HG02981 (cell line): ENCODE data around the gene PPP1R1A.

ENCODE experiments used
- ATAC-seq: cut with Tn5 transposase; IDR thresholded peaks from one replicate; pipeline ENCODE4 v1.9.1; 2021; ENCODE audit warnings: mild to moderate bottlenecking, moderate library complexity; ENCODE audit not compliant: unreplicated experiment

Gene PPP1R1A, protein sequence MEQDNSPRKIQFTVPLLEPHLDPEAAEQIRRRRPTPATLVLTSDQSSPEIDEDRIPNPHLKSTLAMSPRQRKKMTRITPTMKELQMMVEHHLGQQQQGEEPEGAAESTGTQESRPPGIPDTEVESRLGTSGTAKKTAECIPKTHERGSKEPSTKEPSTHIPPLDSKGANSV

DNA sequence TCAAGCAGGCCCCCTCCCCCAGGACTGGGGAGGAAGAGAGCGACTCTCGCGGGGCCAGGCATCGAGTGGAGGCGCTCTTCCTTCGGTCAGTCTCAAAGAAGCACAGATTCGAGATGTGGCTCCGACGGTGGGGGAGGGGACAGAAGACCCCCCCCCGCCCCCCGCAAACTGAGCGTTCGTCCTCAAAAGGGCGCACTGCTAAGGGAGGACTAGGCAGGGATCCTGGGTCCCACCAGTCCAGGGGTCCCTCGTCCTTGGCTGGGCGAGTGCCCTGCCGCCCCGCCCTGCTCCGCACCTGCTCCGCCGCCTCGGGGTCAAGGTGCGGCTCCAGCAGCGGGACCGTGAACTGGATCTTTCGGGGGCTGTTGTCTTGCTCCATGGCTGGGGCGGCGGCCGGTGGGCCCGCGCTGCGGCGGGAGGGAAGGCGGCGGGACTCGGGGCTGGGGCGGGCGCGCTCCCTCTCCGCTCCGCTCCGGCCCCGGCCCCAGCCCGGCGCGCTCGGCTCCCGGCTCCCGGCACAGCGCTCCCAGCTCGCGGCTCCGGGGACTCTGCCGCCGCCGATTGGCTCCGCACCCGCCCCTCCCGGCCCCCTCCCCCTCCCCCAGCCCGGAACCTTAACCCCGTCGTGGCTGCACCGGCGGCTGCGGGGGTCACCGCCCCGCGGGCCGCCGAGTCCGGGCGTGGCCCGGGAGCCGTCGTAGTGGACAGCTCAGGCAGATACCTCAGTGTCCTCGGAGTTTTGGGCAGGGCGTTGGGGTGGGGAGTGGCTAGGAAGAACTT, at the start of gene PPP1R1A:
Gene PPP1R1A (minus strand): TSS at position 550 of the 780 bp plus-strand sequence. CDS start 171 bp downstream, at position 379.
- ATAC-seq, result no peak

DNA sequence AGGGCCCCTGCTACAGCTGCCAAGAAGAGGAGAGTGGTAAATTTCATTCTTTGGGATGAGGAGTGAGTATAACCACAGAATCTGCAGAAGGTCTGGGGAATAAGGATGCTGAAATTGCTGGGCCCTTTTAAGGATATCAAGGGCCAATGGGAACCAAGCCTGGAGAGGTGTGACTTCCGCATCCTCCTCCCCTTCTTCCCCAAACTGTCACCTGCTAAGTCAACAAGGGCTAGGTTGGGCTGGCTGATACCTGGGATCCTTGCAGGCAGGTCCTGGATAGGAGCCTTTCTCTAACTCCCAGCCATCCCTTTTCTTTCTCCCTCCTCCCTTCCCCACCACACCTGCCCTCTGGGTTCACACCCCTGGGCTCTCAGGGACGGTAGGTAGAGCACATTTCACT, 46.3 kb upstream of the PPP1R1A start, which contains the start of gene LACRT:
Gene LACRT (minus strand): TSS at position 101 of the 400 bp plus-strand sequence. CDS start 54 bp downstream, at position 47.
- no peak for ATAC-seq

DNA sequence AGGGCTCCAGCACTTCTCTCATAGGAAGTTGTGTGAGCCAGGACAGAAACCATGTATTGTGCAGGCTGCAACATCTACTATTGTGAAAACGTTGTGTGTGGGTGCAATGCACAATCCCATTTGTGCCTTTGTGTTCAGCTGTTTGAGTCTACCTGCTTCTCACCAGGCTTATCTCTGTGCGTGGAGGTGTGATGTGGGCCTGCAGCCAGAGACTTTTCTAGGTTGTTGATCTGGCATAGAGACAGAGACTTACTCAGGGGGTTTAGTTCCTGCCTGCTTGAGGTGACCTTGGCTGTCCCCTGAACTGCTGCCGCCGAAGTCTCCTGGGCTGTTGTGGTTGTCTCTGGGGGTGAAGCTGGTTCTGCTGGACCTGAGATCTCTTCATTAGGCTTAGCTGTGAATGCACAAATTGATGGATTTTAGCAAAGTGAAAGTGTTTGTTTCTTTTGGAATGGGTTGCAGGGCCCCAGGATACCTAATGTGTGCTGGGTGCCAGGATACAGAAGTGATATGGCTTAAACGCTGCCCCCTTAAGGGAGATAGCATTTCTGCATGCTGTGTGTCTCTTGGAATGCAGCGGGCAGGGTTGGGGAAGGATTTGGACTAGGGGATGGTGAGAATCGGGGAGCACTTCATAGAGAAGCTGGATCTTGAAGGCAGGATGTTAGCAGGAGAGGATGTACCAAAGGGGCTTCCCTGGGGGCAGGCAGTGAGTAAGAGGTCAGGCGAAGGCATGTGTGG, 43.7 kb upstream of the PPP1R1A start:
- no peak for ATAC-seq

DNA sequence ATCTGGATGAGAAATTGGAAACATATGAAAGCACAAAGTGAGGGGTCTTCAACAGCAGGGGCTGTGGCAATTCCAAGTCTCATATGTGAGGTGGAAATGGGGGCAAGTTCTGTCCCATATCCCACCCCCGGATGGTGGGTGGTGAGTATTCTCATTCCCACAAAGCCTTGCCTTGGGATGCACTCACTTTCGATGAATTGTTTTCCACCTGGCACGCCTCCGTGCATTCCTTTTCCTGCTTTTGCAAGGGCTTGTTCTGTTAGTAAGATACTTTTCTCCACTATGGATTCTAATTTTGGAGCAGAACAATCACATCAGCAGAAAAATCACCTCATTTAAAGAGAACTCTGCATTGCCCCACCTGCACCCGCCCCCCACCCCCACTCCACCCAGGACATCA, 43.1 kb upstream of the PPP1R1A start:
- no peak for ATAC-seq

DNA sequence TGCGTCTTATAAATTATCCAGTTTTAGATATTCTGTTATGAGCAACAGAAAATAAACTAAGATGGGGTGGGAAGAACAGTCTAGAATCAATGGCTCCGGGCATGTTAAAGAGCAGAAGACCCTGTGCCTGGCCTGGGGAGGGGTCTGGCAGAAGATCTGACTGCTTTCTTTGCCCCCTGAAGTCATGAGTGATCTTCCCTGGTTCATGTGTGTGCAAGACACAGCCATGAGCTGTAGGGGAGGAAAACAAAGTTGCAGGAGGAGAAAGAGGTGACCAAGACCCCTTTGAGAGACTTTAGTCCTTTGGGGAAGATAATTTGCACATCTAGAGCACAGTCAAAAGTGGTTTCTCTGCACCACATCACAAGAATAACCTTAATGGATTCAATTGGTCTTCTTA, 41.5 kb upstream of the PPP1R1A start:
- ATAC-seq, result no peak

DNA sequence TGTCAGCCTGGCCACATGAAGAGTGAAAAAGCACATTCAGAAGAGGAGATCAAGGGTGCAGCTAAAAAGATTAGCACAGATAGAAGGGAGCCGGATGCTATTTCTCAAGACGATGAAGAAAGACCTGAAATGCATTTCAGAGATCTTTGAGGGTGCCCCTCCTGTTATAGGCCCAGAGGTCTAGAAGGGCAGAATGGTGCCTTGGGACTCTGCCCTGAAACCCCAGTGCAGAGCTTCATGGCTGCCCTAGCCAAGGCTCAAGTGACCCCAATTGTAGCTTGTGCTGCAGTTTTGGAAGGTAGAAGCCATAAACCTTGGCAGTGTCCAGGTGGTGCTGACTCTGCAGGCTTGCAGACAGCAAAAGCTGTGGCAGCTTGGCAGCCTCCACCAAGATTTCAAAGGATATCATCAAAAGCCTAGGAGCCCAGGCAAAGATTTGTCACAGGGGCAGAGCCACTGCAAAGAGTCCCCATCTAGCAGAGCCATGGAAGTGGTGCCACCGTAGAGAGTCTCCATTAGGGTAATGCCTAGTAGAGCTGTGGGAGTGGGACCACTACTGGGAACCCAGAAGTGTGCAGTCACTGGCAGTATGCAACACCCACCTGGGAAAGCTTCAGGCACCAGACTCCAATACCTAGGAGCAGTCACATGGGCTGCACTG, 39.9 kb upstream of the PPP1R1A start:
- ATAC-seq, result no peak

DNA sequence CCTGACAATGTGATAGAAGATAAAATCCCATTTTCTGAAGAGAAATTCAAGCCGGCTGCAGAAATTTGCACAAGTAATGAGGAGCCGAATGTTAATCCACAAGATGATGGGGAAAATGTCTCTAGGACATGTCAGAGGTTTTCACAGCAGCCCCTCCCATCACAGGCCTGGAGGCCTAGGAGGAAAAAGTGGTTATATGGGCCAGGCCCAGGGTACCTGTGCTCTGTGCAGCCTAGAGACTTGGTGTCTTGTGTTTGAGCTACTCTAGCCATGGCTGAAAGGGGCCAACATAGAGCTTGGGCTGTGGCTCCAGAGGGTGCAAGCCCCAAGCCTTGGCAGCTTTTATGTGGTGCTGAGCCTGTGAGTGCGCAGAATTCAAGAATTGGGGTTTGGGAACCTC, 38.8 kb upstream of the PPP1R1A start:
- no peak for ATAC-seq

DNA sequence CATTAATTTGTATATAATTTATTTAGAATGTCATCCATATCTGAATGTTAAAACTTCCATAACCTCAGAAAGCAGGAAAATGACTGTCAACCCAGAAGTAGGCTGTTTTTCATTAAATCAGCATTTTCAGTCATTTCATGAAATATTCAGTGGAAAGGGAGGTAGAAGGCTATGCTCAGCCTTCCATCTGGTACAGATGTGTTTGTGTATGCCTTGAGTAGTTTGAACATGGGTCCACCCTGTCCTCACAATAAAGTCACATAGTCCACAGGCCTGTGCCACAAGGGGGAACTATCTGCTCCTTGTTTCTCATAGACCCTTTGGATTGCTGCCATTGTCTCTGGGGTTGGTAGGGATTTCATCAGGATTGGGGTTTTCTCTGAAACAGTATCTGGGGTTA, 37.1 kb upstream of the PPP1R1A start:
- no peak for ATAC-seq

DNA sequence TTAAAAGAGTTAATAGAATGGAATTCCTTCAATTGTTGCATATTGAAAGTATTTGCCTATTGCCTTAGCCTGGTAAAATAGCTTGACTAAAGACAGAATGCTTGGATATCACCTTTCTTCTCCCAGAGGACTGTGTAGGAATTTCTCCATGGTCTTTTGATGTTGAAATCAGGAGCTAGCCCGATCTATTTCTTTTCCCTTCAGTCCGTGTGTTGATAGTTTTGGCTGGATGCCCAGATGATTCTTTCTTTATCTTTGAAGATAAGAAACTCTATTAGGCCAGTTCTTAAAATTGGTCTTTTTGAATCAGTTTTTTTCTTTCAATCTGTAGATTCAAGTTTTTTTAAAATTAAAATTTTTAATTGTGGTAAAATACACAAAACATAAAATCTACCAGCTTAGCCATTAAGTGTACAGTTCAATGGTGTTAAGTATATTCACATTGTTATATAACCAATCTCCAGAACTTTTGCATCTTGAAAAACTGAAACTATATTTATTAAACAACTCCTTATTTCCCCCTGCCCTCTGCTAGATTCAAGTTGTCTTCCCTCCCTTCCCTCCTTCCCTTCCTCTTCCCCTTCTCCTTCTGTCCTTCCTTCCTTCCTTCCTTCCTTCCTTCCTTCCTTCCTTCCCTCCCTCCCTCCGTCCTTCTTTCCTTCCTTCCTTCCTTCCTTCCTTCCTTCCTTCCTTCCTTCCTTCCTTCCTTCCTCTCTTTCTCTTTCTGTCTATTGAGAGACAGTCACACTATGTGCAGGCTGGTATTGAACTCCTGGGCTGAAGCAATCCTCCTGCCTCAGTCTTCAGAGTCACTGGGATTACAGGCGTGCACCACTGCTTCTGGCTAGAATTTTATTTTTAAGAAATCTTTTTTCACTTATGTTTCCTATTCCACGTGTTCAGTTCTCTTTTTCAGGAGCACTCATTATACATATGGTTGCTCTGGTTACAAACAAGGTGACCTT, 36.1 kb upstream of the PPP1R1A start:
- ATAC-seq, result no peak

DNA sequence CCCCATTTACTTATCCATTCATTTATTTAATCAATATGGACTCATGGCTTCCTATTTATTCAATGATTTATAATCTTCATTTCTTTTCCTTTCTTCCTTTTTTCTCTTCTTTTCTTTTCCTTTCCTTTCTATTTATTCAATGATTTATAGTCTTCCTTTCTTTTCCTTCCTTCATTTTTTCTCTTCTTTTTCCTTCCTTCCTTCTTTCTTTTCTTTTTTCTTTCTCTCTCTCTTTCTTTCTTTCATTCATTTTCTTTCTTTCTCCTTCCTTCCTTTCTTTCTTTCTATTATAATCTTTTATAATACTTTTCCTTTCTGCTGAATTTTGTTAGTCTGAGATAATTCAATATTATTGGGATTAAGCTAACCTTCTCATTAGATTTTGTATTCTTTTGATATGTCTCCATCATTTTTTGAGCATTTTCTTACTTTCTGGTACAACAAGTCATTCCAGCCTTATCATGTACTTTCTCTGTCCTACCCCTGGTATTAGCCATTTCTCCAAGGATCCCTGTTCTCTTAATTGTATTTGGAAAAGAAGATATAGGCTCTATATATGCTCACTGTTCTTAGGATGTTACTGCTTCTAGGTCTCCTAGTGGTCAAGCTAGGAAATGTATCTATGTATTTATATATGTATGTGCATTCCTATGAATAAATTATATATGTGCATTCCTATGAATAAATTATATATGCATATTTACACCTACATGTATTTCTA, 34.2 kb upstream of the PPP1R1A start:
- ATAC-seq, result no peak

DNA sequence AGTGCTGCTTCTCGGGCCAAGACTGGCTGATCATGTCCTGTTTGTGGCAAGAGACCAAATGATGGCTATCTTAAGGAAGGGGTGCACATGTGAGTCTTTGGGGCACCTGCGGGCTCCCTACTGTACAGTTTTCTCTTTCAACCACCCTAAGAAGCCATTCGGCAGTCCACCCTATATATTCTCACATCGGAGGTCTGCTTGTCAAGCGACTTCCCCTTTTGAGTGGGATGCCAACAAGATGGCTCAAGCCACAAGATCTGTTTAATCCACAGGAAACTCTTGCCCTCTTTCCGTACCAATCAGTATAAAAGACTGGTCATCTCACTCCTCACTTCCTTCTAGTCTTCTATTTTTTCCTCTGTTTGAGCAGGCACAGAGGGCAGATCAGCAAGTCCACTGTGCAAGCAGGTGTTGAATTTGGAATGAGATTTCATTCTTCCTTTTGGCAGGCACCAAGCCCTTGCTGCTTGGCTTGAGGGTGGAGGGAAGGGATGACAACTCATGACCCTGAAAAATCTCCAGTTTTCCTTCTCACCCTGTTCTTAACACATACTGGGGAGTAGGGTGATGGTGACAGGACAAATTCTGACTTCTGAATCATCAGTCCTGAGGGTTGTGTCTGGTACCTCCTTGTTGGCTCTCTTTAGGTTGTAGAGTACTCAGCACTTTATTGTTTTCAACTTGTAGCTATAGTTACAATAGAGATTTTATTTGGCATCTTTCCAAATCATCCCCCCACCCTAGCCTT, 28.6 kb upstream of the PPP1R1A start:
- no peak for ATAC-seq

DNA sequence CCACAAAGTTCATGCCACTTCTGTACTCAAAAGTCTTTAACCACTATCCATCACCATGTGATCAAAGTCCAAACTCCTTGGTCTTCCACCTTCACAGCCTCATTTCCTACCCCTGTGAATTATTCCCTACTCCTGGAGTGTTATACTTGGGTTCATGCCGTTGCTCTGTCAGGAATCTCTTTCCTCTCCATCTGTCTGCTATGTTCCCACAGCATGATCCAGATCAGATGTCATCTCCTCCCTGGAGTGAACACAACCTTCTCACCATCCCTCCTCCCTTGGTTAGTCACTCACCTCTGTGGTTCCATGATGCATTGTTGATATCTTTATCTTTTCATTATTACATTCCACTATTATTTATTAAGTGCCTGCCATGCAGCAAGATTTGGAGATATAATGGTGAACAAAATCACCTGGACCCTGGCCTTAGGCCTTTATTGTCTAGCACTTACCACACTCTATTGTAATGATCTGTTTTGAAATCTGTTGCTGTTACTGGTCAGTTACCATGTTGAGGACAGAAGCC, 23.8 kb upstream of the PPP1R1A start:
- ATAC-seq, result no peak

DNA sequence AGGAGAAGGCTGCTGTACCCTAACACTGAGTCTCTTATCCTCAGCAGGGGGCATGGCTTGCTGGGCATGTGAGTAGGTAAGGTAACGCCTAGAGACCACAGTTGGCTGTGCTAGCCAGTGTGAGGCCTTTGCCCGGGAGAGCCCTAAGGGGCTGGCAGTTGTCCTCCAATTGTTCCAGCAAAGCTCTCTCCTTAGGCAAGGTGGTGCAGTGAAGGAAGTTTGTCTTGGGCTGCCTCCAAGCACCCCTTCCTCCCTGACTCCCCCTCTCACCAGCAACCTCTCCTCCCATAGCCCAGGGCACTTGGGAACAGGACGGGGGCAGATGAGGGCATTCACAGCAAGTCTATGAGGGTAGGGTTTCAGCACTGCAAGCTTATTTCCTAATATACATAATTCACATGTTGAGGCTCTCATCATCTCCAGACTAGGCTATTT, 23.3 kb upstream of the PPP1R1A start:
- no peak for ATAC-seq

DNA sequence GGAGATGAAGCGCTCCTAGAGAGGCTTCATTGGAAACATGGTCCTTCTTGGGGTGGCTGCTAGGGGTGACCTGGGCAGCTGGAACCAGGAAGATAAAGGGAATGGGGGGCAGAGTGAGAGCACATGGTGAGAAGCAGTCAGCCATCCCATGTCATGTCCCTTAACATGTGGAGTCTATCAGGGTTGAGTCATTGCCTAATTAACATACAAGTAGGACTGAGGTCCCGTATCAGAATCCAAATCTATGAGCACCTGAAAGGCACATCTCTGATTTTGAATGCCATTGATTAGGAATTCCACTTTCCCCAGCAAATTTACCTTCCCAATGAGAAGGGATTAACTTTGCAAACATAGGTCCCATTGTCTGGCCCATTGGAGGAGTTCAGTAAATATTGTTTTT, 20.3 kb upstream of the PPP1R1A start:
- ATAC-seq, result no peak

DNA sequence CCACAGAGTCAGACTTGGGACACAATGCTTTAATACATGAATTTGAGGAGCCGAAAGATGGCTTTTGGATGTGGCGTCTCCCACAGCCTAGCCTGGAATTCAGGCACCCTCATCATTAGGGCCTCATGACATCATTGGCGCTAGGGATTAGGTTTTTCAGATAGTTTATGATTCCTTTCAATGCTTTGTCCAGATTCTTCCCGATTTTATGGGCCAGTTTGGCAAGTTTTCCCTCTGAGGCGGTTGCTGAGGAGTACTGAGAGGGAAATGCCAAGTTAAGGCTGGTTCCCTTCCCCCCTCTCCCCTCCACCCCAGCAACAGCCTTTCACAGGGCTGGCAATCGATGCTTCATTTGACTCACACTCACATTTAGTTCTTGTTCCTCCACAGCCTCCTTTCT, 19.7 kb upstream of the PPP1R1A start:
- ATAC-seq, result no peak

DNA sequence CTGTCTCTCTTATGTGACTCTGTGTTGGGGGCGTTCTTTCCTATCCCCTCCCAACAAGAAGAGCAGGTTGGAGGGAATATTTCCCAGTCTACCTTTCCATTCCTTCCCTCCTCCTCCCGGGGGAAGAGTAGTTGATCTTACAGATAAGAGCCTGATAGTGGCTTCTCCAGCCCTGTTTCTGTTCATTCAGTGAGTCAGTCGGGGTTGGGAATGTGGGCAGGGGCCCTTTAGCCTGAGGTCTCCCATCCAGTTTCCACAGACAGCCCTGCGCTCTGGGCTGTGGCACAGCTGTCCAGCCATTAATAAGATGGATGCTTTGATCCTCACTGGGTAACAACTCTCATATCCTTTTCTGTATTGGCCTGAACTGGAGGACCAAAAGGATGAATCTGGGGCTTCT, 18.1 kb upstream of the PPP1R1A start:
- no peak for ATAC-seq

DNA sequence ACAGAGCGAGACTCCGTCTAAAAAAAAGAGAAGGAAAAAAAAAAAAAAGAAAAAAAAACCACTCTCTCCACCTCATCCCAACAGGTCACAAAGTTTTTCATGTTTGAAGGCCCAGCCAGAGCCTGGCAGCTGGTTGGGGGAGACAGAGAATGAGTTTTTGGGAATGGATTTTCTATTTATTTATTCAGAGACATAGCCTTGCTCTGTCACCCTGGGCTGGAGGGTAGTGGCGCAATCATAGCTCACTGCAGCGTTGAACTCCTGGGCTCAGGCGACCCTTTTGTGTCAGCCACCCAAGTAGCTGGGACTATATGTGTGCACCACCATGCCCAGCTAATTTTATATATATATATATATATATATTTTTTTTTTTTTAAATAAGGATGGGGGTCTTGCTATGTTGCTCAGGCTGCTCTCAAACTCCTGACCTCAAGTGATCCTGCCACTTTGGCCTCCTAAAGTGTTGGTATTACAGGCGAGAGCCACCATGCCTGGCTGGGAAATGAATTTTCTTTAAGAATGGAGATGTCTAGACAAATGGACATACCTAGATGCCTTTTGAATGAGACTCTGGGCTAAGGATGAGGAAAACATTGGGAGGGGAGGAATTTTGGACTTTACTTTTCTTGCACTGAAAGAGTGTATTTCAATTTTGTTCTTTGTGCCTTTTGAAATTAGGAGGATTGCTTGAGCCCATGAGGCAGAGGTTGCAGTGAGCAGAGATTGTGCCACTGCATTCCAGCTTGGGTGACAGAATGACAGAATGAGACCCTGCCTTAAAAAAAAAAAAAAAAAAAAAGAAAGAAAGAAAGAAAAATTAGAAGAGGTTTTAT, 16.9 kb upstream of the PPP1R1A start:
- no peak for ATAC-seq

DNA sequence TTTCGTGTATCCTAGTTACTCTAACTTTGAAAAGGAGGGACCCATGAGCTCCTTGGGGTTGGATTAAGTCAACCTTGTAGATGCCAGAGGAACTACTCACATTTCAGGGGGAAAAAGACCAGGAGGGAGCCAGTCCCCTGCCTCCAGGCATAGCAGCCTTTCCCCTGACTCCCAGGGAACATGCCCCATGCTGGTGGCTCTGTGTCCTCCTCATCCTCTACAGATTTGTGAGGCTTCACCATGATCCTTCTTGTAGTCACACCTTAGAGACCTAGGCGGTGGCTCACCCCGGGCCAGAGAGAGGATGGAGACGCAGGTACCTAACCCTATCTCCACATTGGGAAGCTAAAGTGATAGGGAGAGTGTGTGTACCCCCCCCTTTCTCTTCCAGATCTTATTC, 16.0 kb upstream of the PPP1R1A start:
- ATAC-seq, result no peak
